AG04449 (cell line): ENCODE results near the gene OR1I1.

ENCODE experiments used
- CTCF ChIA-PET: fragments of 350-600 bp; formaldehyde crosslinking; extraction: SDS; loops from one replicate; lab custom pipeline; 2021; ENCODE audit warnings: antibody characterized with exemption; lab: Yijun Ruan, JAX
- POLR2A ChIA-PET: fragments of 400-600, 350-600 bp; formaldehyde crosslinking; extraction: SDS; loops from one replicate; lab custom pipeline; 2020; ENCODE audit warnings: antibody characterized with exemption, inconsistent platforms; lab: Yijun Ruan, JAX
- DNase-seq: peaks from one replicate; pipeline ENCODE4 v3.0.0-alpha.2; 2010; ENCODE audit warnings: low read depth, low spot score
- H3K4me3 ChIP-seq: 2 replicates; pipeline ENCODE4 v1.5.1; 2011; ENCODE audit warnings: low read depth, mild to moderate bottlenecking, control low read depth, low read length
- CTCF ChIP-seq: IDR thresholded peaks from one replicate; pipeline ENCODE4 v1.5.1; 2011; ENCODE audit warnings: mild to moderate bottlenecking, moderate library complexity, low read length, control low read depth, inconsistent platforms; ENCODE audit not compliant: insufficient read depth; ENCODE audit errors: missing control alignments

The OR1I1 gene

GRCh38 chr19:15129856-15130585 is 48.0 kb downstream of the OR1I1 start:
- no peak overlapping the region for H3K4me3 ChIP-seq
- ChIA-PET POLR2A (no interaction called here), CTCF (interaction anchor here (2.7 kb wide), 1 partner anchor 19 kb away, joined by 6 read pairs; no protein-coding TSS in a partner anchor)
- no peak for TF ChIP-seq CTCF
- no peak for DNase-seq

GRCh38 chr19:15136234-15136954 is 54.4 kb downstream of the OR1I1 start:
- ChIA-PET CTCF (interaction anchor here (0.8 to 1.2 kb wide), 5 partner anchors 11 to 44 kb away, joined by 3 to 6 read pairs (median 4); no protein-coding TSS in a partner anchor), POLR2A (no interaction called here)
- no peak for DNase-seq
- TF ChIP-seq CTCF = no peak
- no peak overlapping the region for H3K4me3 ChIP-seq

GRCh38 chr19:15137777-15138176 is 55.8 kb downstream of the OR1I1 start:
- DNase-seq = no peak
- ChIA-PET CTCF (interaction anchor here (1.4 to 1.5 kb wide), 2 partner anchors 45 to 58 kb away, joined by 4 read pairs; no protein-coding TSS in a partner anchor), POLR2A (interaction anchor here (0.5 kb wide), 1 partner anchor 214 kb away, joined by 5 read pairs; no protein-coding TSS in a partner anchor)
- no peak overlapping the region for H3K4me3 ChIP-seq
- TF ChIP-seq CTCF = no peak

- no peak overlapping the region for H3K4me3 ChIP-seq
- ChIA-PET CTCF (interaction anchor here (1.4 to 1.6 kb wide), 4 partner anchors 11 to 57 kb away, joined by 3 to 4 read pairs (median 4); no protein-coding TSS in a partner anchor), POLR2A (interaction anchor here (0.5 kb wide), 1 partner anchor 213 kb away, joined by 5 read pairs; no protein-coding TSS in a partner anchor)
- TF ChIP-seq CTCF = no peak
- DNase-seq = no peak
Measured at GRCh38 chr19:15138427-15138826, 56.4 kb downstream of the OR1I1 start.

- POLR2A ChIA-PET = no interaction called here
- CTCF ChIA-PET = no interaction called here
Measured at GRCh38 chr19:15141143-15141542, 59.1 kb downstream of the OR1I1 start.

More at GRCh38 chr19:15141143-15141542, 59.1 kb downstream of the OR1I1 start:
- no peak for TF ChIP-seq CTCF
- no peak for DNase-seq
- H3K4me3 ChIP-seq = no peak overlapping the region
